Measurements from ENCODE around the gene ACOXL.

ACOXL gene

GRCh38 chr2:110993557-110994231 is 261.3 kb downstream of the ACOXL start:
- DNase-seq (ENCODE audit: insufficient read length, low spot score): no peak
- FAIRE-seq: no peak

GRCh38 chr2:110994250-110994961 is 262.0 kb downstream of the ACOXL start:
- DNase-seq (ENCODE audit: insufficient read length, low spot score) (no peak), FAIRE-seq (no peak)

- no peak for FAIRE-seq
- no peak for DNase-seq (ENCODE audit: insufficient read length, low spot score)
Observed at GRCh38 chr2:110995911-110996310, 263.5 kb downstream of the ACOXL start.

GRCh38 chr2:110997331-110998045 is 265.1 kb downstream of the ACOXL start:
- DNase-seq (ENCODE audit: insufficient read length, low spot score) (no peak), FAIRE-seq (no peak)

- no peak for FAIRE-seq
- no peak for DNase-seq (ENCODE audit: insufficient read length, low spot score)
Observed at GRCh38 chr2:110998311-110998710, 265.9 kb downstream of the ACOXL start.

GRCh38 chr2:110999626-111000025 is 267.3 kb downstream of the ACOXL start:
- FAIRE-seq (no peak), DNase-seq (ENCODE audit: insufficient read length, low spot score) (no peak)

GRCh38 chr2:111005307-111005706 is 272.9 kb downstream of the ACOXL start:
- FAIRE-seq (no peak), DNase-seq (ENCODE audit: insufficient read length, low spot score) (no peak)

- DNase-seq (ENCODE audit: insufficient read length, low spot score): no peak
- FAIRE-seq: no peak
Observed at GRCh38 chr2:111005821-111006220, 273.4 kb downstream of the ACOXL start.

- DNase-seq (ENCODE audit: insufficient read length, low spot score): no peak
- no peak for FAIRE-seq
Observed at GRCh38 chr2:111007757-111008688, 275.6 kb downstream of the ACOXL start.

GRCh38 chr2:111011218-111011617 is 278.8 kb downstream of the ACOXL start:
- FAIRE-seq: no peak

GRCh38 chr2:111015283-111015995 is 283.1 kb downstream of the ACOXL start:
- FAIRE-seq: no peak
- DNase-seq (ENCODE audit: insufficient read length, low spot score): no peak

More at GRCh38 chr2:111011218-111011617, 278.8 kb downstream of the ACOXL start:
- no peak for DNase-seq (ENCODE audit: insufficient read length, low spot score)

- FAIRE-seq: no peak
- no peak for DNase-seq (ENCODE audit: insufficient read length, low spot score)
Observed at GRCh38 chr2:111017034-111017622, 284.8 kb downstream of the ACOXL start.

- FAIRE-seq (no peak), DNase-seq (ENCODE audit: insufficient read length, low spot score) (no peak)
Observed at GRCh38 chr2:111017909-111018308, 285.5 kb downstream of the ACOXL start.

GRCh38 chr2:111019381-111019780 is 287.0 kb downstream of the ACOXL start:
- FAIRE-seq: no peak
- DNase-seq (ENCODE audit: insufficient read length, low spot score): no peak

GRCh38 chr2:111022633-111023032 is 290.3 kb downstream of the ACOXL start:
- FAIRE-seq (no peak), DNase-seq (ENCODE audit: insufficient read length, low spot score) (no peak)

GRCh38 chr2:111024496-111024895 is 292.1 kb downstream of the ACOXL start:
- DNase-seq (ENCODE audit: insufficient read length, low spot score) (no peak), FAIRE-seq (no peak)

GRCh38 chr2:111025288-111025687 is 292.9 kb downstream of the ACOXL start:
- FAIRE-seq: no peak
- no peak for DNase-seq (ENCODE audit: insufficient read length, low spot score)

- DNase-seq (ENCODE audit: insufficient read length, low spot score) (no peak), FAIRE-seq (no peak)
Observed at GRCh38 chr2:111028720-111029119, 296.3 kb downstream of the ACOXL start.

- DNase-seq (ENCODE audit: insufficient read length, low spot score) (no peak), FAIRE-seq (no peak)
Observed at GRCh38 chr2:111029181-111029927, 297.0 kb downstream of the ACOXL start.
